Fibroblast of pulmonary artery (primary cell): ENCODE data around the gene CBLN3.
"Not testable (repeated sequence)": the region's sequence is repeated elsewhere in the genome, so short reads cannot be mapped to it uniquely, and the experiment has no call there.

ENCODE experiments used
- DNase-seq: peaks from one replicate; pipeline ENCODE4 v3.0.0-alpha.2; 2010; ENCODE audit warnings: low read depth
- H3K4me3 ChIP-seq: replicated peaks from 2 replicates; pipeline ENCODE4 v1.5.1; 2011; ENCODE audit warnings: low read depth, mild to moderate bottlenecking, control low read depth, low read length, moderate library complexity
- TF ChIP-seq, protein P1 (sequence below): IDR thresholded peaks from 2 replicates; pipeline ENCODE4 v1.5.1; 2011; ENCODE audit warnings: mild to moderate bottlenecking, control low read depth, low read length, inconsistent platforms; ENCODE audit errors: missing control alignments

Gene CBLN3

DNA sequence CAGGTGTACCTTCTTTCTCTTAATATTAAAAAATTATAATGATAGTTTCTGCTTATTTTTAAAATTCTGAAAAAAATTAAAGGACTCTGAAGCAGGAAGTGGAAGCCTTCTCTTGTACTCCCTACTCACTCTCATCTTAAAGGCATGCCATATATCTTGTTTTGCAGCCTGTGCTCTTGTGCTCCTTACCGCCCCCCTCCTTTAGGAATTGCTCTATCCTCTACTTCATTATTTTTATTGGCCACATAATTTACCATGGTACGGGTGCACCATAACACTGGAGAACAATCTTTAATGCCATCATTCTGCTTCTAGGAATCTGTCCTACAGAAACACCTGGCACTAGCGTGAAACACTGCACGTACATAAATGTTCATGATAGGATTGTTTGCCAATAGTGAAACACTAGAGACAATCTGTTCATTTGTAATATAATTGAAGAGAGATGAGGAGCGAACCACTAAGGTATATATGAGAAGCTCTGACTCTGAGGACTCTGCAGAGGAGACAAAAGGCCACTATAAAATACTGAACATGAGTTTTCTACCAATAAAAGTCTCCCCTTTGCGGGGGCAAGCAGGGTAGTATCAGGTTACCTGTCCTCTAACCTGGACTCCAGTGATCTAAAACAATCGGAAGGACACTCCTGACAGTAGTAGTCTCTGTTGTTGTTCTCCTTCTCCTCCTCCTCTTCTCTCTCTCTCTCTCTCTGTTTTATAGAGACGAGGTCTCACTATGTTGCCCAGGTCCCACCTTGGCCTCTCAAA, 37.0 kb downstream of the CBLN3 start:
- TF ChIP-seq, protein P1, sequence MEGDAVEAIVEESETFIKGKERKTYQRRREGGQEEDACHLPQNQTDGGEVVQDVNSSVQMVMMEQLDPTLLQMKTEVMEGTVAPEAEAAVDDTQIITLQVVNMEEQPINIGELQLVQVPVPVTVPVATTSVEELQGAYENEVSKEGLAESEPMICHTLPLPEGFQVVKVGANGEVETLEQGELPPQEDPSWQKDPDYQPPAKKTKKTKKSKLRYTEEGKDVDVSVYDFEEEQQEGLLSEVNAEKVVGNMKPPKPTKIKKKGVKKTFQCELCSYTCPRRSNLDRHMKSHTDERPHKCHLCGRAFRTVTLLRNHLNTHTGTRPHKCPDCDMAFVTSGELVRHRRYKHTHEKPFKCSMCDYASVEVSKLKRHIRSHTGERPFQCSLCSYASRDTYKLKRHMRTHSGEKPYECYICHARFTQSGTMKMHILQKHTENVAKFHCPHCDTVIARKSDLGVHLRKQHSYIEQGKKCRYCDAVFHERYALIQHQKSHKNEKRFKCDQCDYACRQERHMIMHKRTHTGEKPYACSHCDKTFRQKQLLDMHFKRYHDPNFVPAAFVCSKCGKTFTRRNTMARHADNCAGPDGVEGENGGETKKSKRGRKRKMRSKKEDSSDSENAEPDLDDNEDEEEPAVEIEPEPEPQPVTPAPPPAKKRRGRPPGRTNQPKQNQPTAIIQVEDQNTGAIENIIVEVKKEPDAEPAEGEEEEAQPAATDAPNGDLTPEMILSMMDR, result peak; percentile 38
- peak; percentile 75 for DNase-seq
- peak overlapping the region; percentile 2 for H3K4me3 ChIP-seq

DNA sequence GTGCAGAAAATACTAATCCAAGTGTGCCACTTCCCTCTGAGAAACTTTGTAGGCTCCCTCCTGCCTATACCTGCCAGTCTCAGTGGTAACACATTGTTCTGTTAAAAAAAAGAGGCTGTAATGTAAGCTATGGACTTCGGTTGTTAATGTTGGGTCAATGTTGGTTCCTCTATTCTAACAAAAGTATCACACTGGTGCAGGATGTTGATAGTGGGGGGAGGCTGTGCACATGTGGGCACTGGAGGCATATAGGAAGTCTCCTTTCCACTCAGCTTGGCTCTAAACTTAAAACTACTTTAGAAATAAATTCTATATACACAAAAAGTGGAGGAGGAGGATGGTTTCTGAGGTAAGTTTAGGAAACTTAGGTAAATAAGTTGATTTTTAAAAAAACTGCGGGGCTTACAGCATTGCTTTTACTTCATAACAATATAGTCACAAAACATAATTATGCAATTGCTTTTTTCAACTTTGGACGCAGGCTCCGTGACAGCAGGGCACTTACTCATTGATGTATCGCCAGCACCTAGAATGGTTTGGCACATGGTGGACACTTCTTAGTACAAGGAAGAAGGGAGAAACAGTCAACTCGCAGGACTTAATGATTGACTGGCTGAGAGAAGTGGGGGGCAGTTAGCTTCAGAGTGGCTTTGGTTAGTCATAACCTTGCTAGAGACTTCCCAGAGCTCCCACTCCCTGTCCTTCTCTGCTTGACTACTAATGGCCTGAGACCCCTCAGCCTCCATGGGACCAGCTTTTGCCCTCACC, 38.6 kb downstream of the CBLN3 start:
- TF ChIP-seq, protein P1, result no peak
- H3K4me3 ChIP-seq, result no peak overlapping the region
- no peak for DNase-seq

DNA sequence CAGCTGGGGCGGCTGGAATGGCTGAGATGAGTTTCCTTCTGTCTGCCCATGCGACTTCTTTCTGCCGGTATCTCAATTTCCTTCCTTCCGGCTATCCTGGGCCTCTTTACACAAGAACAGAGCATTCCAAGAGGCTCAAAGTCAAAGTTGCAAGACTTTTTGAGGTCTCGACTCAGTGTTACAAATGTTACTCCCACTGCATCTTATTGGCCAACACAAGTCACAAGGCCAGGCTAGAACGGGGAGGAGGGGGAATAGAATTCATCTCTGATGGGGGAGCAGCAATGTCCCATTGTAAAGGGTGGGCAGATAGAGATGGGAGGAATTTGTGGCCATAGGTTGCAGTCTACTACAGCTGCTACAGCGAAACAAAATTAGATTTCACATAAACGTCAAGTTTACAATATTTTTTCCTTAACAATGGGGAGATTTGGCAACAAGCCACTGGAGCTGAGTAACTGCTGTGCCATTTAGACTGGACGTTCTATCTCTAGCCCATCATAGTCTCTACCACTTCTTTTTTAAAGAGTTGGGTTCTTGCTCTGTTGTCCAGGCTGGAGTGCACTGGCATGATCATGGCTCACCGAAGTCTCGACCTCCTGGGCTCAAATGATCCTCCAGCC, 40.1 kb downstream of the CBLN3 start:
- peak; percentile 87 for DNase-seq
- TF ChIP-seq, protein P1, result no peak
- H3K4me3 ChIP-seq, result no peak overlapping the region

DNA sequence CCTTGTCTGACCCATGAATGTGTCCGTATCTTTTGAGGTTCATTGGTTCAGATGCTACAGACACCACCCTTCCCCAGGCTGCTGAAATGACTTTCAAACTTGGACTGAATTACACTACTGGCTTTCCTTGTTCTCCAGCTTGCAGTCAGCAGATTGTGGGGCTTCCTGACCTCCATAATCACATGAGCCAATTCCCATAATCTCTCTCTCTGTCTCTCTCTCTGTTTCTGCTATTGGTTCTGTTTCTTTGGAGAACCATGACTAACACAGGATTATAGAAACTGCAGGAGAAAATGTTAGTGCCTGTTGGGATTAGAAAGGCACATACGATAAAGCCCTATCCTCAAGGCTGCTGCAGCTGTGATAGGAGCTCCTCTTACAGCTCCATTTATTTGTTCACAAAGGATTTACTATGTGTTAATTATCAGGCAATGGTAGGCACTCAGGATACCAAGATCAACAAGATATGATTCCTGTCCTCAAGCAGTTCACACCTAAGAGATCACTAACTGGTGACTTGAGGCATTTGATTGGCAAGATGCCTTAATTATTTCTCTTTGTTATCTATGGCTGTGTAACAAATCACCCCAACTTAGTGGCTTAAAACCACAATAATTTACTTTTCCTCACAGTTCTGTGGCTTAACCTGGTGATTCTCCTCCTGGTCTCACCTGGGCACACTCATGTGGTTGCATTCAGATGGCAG, 40.8 kb downstream of the CBLN3 start:
- TF ChIP-seq, protein P1, result no peak
- no peak overlapping the region for H3K4me3 ChIP-seq
- DNase-seq, result no peak

DNA sequence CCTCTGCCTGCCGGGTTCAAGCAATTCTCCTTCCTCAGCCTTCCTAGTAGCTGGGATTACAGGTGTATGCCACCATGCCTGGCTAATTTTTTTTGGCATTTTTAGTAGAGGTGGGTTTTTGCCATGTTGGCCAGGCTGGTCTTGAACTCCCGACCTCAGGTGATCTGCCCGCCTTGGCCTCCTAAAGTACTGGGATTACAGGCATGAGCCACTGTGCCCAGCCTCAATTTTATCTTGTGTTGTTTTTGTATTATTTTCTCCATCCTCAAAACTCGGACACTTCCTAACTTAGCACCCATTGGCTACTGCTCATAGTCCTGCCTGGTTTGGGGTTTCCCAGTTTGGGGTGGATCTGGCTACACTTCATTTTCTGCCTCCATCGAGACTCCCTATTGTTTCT, 41.9 kb downstream of the CBLN3 start:
- DNase-seq, H3K4me3 ChIP-seq: not testable (repeated sequence)

DNA sequence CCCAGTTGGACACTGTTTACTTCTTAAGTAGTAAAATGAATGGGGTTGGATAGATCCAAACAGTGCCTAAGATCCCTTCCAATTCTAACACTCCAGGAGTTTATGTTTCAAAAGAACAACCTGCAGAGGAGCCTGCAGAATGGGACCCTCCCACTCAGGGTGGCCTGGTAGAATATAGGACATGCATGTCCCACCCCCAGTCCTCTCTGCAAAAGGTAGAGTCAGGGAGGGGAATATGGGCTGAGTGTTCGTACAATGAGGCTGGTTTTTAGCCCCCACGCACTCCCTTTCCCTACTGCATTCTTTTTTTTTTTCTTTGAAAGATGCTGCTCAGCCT, 42.5 kb downstream of the CBLN3 start:
- no peak overlapping the region for H3K4me3 ChIP-seq
- DNase-seq, result no peak
- TF ChIP-seq, protein P1, result no peak

DNA sequence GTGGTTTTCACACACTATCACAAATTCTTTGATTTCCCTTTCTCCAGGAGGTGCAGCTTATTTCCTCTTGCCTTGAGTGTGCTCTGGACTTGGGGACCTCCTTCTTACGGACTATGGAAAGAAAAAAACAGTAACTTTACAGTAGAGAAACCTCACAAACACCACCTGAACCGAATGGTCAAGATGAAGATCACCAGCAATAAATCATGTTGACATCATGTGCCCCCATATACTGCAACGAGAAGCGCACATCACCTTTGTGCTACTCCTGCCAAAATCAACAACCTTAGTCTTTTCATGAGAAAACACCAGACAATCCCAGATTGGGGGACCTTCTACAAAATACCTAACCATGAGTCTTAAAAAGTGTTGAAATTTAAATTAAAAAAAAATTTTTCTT, 43.9 kb downstream of the CBLN3 start:
- TF ChIP-seq, protein P1, result no peak
- DNase-seq, result no peak

More for the DNA sequence above, 43.9 kb downstream of the CBLN3 start:
- H3K4me3 ChIP-seq, result no peak overlapping the region
